HT-29 (cell line): Measurements from ENCODE around the gene DPEP2NB. TPM values are rescaled to one million over a fixed set of nuclear protein-coding genes. Genes with fewer than 3 reads are reported as not detected.

ENCODE experiments used
- small RNA-seq: library from RNA; depleted of rRNA; stranded (forward); fragments of <200 nt; gene quantifications from one replicate; pipeline ENCODE3, GENCODE V24; 2014
- total RNA-seq: library from RNA; depleted of rRNA; stranded (reverse); fragments of >200 nt; shearing (Covaris generic); gene quantifications from 2 replicates; pipeline ENCODE4 v1.2.3, GENCODE V29; 2014; rRNA removed

DPEP2NB gene
- total RNA-seq, 1 experiment from 2014 or later = not detected

Small RNA genes lying within 50 kb of the gene (small RNA-seq; reads per million reads assigned to genes)
- gene RNU6-359P = not detected

Other genes with a start within 250 kb of the DPEP2NB start
- gene RANBP10, start 209.4 kb downstream of the DPEP2NB start, total RNA-seq = 6.7 and 8.3 TPM in 2 replicates
- 1.1 TPM in 1 of 2 replicates, not detected in the other for gene TSNAXIP1, start 209.0 kb downstream of the DPEP2NB start, total RNA-seq
- 66.3 and 80.9 TPM in 2 replicates for gene THAP11, start 173.6 kb downstream of the DPEP2NB start, total RNA-seq
- gene NUTF2, start 169.0 kb downstream of the DPEP2NB start, total RNA-seq = 158 and 183 TPM in 2 replicates
- 42.8 and 43.2 TPM in 2 replicates for gene CENPT, start 168.2 kb downstream of the DPEP2NB start, total RNA-seq
- 107 and 121 TPM in 2 replicates for gene EDC4, start 142.9 kb downstream of the DPEP2NB start, total RNA-seq
- 0.64 and 2.5 TPM in 2 replicates for gene NRN1L, start 131.0 kb downstream of the DPEP2NB start, total RNA-seq
- 11.5 and 15.1 TPM in 2 replicates for gene PSKH1, start 122.7 kb downstream of the DPEP2NB start, total RNA-seq
- 2.2 and 3.5 TPM in 2 replicates for gene CTRL, start 84.0 kb downstream of the DPEP2NB start, total RNA-seq
- gene PSMB10, start 79.1 kb downstream of the DPEP2NB start, total RNA-seq = 173 and 191 TPM in 2 replicates
- gene LCAT, start 71.8 kb downstream of the DPEP2NB start, total RNA-seq = 1.4 and 3.3 TPM in 2 replicates
- 10.0 and 14.1 TPM in 2 replicates for gene SLC12A4, start 47.3 kb downstream of the DPEP2NB start, total RNA-seq
- gene DPEP3, start 35.4 kb downstream of the DPEP2NB start, total RNA-seq = not detected in 2 replicates
- gene DPEP2, start 16.4 kb downstream of the DPEP2NB start, total RNA-seq = not detected in 2 replicates
- gene DDX28, start 7.3 kb upstream of the DPEP2NB start, total RNA-seq = 27.4 and 30.4 TPM in 2 replicates
- gene DUS2, start 7.4 kb upstream of the DPEP2NB start, total RNA-seq = 18.7 and 19.0 TPM in 2 replicates
- gene NFATC3, start 69.5 kb upstream of the DPEP2NB start, total RNA-seq = 20.4 and 20.8 TPM in 2 replicates
- 104 and 122 TPM in 2 replicates for gene ESRP2, start 220.2 kb upstream of the DPEP2NB start, total RNA-seq
- 15.9 and 18.6 TPM in 2 replicates for gene PLA2G15, start 229.5 kb upstream of the DPEP2NB start, total RNA-seq
- 43.2 and 53.7 TPM in 2 replicates for gene SLC7A6, start 248.6 kb upstream of the DPEP2NB start, total RNA-seq